HG03196 (cell line): ENCODE data around the gene ZNF678.
"Not testable (repeated sequence)": the region's sequence is repeated elsewhere in the genome, so short reads cannot be mapped to it uniquely, and the experiment has no call there.

ENCODE experiments used
- ATAC-seq: cut with Tn5 transposase; IDR thresholded peaks from one replicate; pipeline ENCODE4 v1.9.1; 2021; ENCODE audit not compliant: unreplicated experiment

Gene ZNF678

DNA sequence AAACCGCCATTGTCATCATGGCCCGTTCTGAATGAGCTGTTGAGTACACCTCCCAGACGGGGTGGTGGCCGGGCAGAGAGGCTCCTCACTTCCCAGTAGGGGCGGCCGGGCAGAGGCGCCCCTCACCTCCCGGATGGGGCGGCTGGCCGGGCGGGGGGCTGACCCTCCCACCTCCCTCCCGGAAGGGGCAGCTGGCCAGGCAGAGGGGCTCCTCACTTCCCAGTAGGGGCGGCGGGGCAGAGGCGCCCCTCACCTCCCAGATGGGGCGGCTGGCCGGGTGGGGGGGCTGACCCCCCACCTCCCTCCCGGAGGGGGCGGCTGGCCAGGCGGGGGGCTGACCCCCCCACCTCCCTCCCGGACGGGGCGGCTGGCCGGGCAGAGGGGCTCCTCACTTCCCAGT lies 147.1 kb downstream of the ZNF678 start:
- not testable (repeated sequence) for ATAC-seq

GRCh38 chr1:227712648-227713047 lies 149.3 kb downstream of the ZNF678 start:
- no peak for ATAC-seq

- no peak for ATAC-seq
Measured at GRCh38 chr1:227718932-227719331, 155.6 kb downstream of the ZNF678 start.

GRCh38 chr1:227723474-227723873 lies 160.1 kb downstream of the ZNF678 start:
- no peak for ATAC-seq

DNA sequence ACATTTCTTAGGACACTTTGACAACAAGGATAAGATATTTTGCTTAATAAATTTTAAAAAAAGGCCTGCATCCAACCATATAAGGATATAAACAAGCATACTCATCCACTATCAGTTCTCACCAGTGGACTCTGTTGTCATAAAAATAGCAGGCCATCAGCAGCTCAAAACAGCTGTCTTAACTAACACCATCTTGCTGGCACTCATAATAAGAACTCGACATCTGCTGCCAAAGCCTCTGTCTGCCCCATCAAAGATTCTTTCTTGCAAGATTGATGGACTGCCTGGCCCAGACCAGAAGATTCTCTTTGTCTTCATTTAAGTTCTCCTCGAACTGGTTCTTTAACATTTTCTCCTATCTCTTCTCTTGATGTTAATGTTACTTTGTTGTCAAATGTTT lies 161.7 kb downstream of the ZNF678 start:
- ATAC-seq = no peak

DNA sequence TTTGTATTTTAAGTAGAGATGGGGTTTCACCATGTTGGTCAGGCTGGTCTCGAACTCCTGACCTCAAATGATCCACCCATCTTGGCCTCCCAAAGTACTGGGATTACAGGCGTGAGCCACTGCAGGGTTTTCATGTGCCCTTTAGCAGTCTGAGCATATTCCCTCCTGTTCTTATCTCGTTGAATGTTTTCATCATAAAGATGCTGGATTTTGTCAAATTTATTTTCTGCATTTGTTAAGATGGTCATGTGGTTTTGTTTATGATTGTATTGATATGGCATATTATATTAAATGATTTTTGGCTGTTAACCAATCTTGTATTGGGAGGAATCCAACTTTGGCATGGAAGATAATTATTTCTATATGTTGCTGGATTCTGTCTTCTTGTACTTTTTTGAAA lies 163.0 kb downstream of the ZNF678 start:
- ATAC-seq = no peak
